Stimulated activated CD8-positive, alpha-beta memory T cell treated with anti-CD3 and anti-CD28 coated beads, Interleukin-12 subunit alpha, Interleukin-12 subunit beta, amount 100 ng/mL, for 24 hours (primary cell): Measurements from ENCODE around the gene SLC7A14.
"Not testable (repeated sequence)": the region's sequence is repeated elsewhere in the genome, so short reads cannot be mapped to it uniquely, and the experiment has no call there.

Source experiments
- DNase-seq: peaks from one replicate; pipeline ENCODE4 v3.0.0-alpha.2; 2020; ENCODE audit errors: extremely low read depth

Gene SLC7A14

GRCh38 chr3:170594528-170594927 lies 8.7 kb upstream of the SLC7A14 start:
- no peak for DNase-seq

DNA sequence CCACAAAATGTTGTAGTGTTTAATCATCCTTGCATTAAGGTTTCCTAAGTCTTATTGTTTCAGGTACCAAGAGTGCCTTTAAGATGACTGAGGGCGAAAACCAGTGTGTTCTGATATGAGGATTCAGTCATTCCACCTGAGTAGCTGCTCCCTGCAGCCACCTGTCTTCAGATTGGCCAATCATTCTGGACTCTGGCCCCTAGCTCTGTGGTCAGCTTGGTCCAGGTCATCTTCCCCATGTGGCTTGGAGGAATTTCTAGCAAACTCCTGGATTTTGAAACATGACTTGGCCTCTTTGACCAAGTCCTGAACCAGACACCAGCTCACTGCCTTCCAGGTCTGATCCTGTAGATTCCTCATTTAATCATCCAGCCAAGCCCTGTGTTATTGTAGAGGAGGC lies 7.8 kb upstream of the SLC7A14 start:
- no peak for DNase-seq

DNA sequence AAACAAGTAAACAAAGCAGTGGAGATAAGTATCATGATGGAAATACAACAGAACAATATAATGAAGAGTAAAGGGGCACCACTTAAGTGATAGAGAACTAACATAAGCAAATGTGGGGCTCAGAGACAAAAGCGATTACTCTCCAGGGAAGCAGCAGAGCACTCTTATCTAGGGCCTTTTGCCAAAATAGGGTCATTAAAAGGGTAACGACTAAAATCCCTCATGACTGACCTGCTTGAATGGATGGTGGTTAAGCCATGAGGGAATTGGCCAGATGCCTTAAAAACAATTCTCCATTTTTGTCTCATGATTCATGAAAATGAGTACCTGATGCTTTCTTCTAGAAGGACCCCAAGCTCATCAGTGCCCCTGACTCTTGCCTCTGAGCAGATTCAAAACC lies 3.2 kb upstream of the SLC7A14 start:
- no peak for DNase-seq

DNA sequence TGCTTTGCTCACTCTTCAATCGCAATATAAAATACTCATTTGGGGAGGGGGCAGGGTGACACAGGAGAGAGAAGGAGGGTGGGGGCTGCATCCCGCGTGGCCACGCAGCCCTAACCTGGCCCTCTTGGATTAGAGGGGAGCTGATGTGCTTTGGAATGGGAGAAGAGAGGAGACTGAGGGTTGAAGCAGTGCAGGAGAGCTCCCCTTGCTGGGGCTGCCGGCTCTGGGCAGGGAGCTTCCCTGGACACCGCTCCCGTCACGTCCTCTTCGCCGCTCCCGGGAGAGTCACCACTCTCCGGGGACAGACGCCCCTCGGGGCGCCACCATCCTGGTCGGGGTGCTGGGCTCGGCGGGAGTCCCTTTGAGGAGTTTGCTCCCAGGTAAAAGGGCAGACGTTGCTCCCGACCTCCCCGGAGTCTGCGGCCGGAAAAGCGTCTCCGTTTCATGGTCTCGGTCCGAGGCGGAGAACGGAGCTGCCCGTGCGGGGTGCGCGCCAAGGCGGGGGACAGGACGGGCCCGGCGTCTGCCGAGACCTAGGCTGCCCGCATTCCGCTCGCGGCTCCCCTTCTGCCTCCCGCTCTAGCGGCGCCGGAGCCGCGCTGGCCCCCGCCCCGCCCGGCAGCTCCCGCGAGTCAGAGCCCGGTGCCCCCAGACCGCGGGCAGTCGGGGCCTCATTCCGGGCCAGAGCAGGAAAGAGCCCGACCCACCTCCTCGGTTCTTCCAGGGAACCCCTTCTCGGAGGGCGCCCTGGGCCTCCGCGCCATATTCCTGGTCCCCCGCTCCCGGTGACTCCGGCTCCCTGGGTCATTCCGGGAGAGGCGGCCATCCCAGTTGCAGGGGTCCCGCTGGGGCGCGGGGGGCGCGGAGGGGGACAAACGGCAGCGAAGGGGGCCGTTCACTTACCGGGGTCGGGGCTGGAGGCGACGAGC lies 603 bp downstream of the SLC7A14 start:
- no peak for DNase-seq

GRCh38 chr3:170584585-170585007 lies 1.3 kb downstream of the SLC7A14 start:
- DNase-seq, result no peak

DNA sequence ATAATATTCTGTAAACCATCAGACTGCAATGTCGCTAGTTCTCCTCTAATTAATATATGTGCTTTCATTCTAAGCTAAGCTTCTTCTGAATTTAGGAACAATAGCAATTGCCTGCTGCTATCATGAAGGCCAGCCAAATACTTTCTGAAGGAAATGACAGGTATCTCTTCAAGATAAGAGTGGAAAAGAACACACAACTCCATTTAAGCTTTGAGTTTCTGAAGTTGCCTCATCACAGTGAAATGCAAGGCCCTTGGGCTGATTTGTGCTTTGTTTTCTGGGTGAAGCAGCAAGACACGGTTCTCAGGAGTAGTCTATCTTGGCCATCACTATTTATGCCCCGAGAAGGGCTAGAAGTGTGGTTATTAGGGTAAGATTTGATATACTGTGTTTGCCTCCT lies 6.2 kb downstream of the SLC7A14 start:
- DNase-seq, result no peak

DNA sequence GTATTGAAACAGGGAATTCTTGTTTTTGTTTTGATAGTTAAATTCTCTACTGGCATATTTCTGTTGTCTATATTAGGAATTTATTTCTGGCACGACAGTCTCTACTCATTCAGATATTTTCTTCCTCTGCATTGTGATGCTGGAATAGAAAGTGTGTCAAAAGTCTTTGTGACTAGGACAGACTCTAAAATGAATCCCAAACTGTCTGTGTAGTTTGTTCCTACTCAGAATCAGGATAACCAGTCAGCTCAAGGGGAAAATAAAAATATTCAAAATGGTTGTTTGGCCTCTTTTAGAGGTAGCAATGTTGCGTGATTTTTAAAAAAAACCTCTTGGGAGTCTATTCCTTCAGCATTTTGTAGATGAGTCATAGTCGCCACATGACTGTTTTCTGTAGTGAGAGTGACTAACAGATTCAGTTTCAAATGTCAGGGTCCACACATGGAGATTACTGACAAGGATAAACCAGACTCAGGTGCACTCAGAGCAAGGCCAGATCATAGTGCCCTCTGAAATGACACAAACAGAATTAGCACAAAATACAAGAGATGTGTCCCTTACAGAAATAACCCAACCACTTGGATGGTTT lies 13.1 kb downstream of the SLC7A14 start:
- no peak for DNase-seq

DNA sequence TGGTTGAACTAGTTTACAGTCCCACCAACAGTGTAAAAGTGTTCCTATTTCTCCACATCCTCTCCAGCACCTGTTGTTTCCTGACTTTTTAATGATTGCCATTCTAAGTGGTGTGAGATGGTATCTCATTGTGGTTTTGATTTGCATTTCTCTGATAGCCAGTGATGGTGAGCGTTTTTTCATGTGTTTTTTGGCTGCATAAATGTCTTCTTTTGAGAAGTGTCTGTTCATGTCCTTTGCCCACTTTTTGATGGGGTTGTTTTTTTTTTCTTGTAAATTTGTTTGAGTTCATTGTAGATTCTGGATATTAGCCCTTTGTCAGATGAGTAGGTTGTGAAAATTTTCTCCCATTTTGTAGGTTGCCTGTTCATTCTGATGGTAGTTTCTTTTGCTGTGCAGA lies 18.3 kb downstream of the SLC7A14 start:
- not testable (repeated sequence) for DNase-seq

GRCh38 chr3:170566413-170566812 lies 19.5 kb downstream of the SLC7A14 start:
- DNase-seq, result no peak

GRCh38 chr3:170565495-170565894 lies 20.4 kb downstream of the SLC7A14 start:
- no peak for DNase-seq

DNA sequence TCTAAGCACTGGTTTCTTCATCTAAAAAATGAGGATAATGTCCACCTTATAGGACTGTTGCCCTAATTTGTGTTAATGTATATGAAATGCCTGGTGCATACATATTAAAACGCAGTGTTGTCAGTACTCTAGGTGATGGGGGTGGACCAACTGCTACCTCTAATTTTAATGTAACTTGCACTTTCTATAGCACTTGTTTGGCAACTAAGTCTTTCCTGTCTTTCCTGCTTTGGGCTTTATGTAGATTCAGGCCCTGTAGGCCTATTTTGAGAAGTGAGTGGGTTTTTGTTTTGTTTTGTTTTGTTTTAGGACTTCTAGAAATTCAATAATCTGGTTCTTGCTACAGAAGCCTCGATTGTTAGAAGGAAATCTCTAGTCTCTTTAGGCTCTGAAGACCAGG lies 21.2 kb downstream of the SLC7A14 start:
- DNase-seq, result no peak

DNA sequence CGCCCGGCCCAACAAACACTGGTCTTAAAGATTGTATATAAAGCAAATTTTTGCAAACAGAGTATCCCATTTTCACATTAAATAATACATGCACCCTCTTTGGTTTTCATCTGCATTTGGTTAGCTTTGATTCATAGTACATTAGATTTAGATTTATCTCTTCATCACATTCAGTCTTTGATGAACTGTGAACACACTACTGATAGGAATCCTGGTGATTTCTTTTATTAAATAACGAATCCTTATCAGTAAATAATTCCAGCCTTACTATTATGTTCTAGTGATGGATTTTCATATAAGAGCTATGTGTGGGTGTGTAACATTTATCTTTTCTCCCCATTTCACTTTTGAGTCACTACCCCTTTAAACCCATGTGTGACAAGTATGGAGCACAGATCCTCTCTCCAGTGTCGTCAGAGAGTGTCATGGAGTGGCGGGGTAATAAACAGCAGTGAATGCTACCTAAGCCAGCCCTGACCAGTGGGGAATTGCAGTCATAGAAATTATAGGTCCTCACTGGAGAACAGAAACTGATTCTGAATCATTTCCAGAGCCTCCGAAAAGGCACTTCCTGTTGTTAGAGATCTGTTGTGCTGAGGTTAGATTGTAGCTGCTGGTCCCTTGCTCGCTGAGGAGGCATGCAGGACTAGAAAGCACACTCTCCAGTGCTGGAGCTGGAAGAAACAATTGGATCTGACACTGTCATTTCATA lies 22.0 kb downstream of the SLC7A14 start:
- DNase-seq, result no peak

- DNase-seq, result no peak
These were observed 23.8 kb downstream of the SLC7A14 start for GRCh38 chr3:170562080-170562479.

GRCh38 chr3:170560717-170561382 lies 25.0 kb downstream of the SLC7A14 start:
- DNase-seq, result no peak

GRCh38 chr3:170560296-170560695 lies 25.6 kb downstream of the SLC7A14 start:
- no peak for DNase-seq

DNA sequence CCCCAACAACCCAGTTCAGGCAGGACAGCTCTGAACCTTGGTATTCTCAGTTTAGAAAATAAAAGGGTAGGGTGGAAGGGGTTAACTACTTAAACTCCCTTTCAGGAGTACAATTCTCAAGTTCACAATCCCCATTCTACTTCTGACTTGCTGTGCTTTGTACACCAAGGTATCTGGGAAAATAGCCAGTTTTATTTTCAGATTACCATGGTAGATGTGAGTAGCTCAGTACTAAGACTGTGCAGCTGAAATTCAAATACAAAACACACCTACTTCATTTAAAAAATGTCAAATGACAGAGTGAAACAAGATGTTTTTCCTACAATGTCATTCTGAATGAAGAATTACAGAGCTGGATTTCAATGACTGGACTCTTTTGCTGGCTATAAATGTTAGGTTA lies 27.4 kb downstream of the SLC7A14 start:
- DNase-seq, result no peak

GRCh38 chr3:170555329-170555728 lies 30.5 kb downstream of the SLC7A14 start:
- DNase-seq, result no peak

- no peak for DNase-seq
These were observed 31.8 kb downstream of the SLC7A14 start for GRCh38 chr3:170553788-170554757.

GRCh38 chr3:170551252-170551651 lies 34.6 kb downstream of the SLC7A14 start:
- no peak for DNase-seq

GRCh38 chr3:170542704-170543103 lies 43.2 kb downstream of the SLC7A14 start:
- DNase-seq, result no peak

DNA sequence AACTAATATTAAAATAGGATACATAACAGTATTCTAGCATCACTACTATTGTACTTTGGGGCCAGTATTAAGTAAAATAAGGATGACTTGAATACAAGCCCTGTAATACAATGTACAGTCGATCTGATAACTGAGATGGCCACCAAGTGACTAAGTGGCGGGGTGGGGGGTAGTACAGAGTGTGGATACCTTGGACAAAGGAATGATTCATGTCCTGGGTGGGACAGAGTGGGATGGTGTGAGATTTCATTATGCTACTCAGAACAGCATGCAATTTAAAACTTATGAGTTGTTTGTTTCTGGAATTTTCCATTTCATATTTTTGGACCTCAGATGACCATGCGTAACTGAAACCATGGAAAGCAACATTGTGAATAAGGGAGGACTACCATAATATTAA lies 46.0 kb downstream of the SLC7A14 start:
- DNase-seq, result no peak
